HCT116 (cell line): ENCODE measurements around the gene ZNF541. TPM values are rescaled to one million over a fixed set of nuclear protein-coding genes. Genes with fewer than 3 reads are reported as not detected.

ENCODE experiments used
- ATAC-seq: fragments of 200-7000 bp; cut with Tn5 transposase; 2 replicates; pipeline ENCODE4 v1.9.1; 2020; ENCODE audit warnings: mild to moderate bottlenecking, moderate library complexity
- BruUV-seq: library from RNA; stranded (reverse); fragments of 400-500 nt; replicated peaks from 2 replicates; lab custom pipeline; 2021; lab: Mats Ljungman, UMichigan
- CTCF ChIA-PET: fragments of 300-600 bp; sonication (Branson Sonifier 250); formaldehyde crosslinking; loops from one replicate; lab custom pipeline; 2021; ENCODE audit warnings: antibody characterized with exemption; lab: Charles Lee
- POLR2A ChIA-PET: fragments of 300-600, 350-600 bp; sonication (Branson Sonifier 250); formaldehyde crosslinking; loops from one replicate; lab custom pipeline; 2021; ENCODE audit warnings: antibody characterized with exemption; lab: Charles Lee
- RAD21 ChIA-PET, 2 experiments: fragments of 300-600 bp; sonication (Branson Sonifier 250); formaldehyde crosslinking; loops; one replicate each; lab custom pipeline; 2023; ENCODE audit warnings: low total read pairs in 2 of 2; ENCODE audit not compliant: uncharacterized antibody in 2 of 2, unreplicated experiment in 2 of 2, low non-redundant PET in 1 of 2; lab: Charles Lee
- DNase-seq: peaks from one replicate; pipeline ENCODE4 v3.0.0-alpha.2; 2010; ENCODE audit warnings: low read depth, low spot score
- H2AFZ ChIP-seq: fragments of 200-600 bp; shearing (Covaris generic), sonication (generic); 2 replicates; pipeline ENCODE4 v1.6.1; 2017; ENCODE audit warnings: low read depth, mixed run types, mixed read lengths, antibody characterized with exemption, low read length; ENCODE audit not compliant: poor library complexity, severe bottlenecking
- H3K27ac ChIP-seq: 2 replicates; pipeline ENCODE4 v1.5.1; 2012; ENCODE audit warnings: low read depth, low read length
- H3K27me3 ChIP-seq: fragments of 200-600 bp; sonication (generic); 2 replicates; pipeline ENCODE4 v1.6.1; 2016; ENCODE audit warnings: mixed run types, low read length, mixed read lengths; ENCODE audit not compliant: insufficient read depth
- H3K36me3 ChIP-seq, 2 experiments: fragments of 200-500 bp in 1 of 2; fragments of 200-600 bp in 1 of 2; sonication (Bioruptor generic) in 1 of 2; sonication (generic) in 1 of 2; 2 replicates each; pipeline versions ENCODE4 v1.5.1 to v1.6.1; 2014 to 2016; ENCODE audit warnings: low read length in 2 of 2, inconsistent platforms in 1 of 2, mixed read lengths in 1 of 2, mixed run types in 1 of 2; ENCODE audit not compliant: insufficient read depth in 2 of 2, control insufficient read depth in 1 of 2
- H3K4me1 ChIP-seq, 2 experiments: fragments of 200-600 bp in 1 of 2; sonication (generic) in 1 of 2; 2 replicates each; pipeline versions ENCODE4 v1.5.1 to v1.6.1; 2012 to 2017; ENCODE audit warnings: low read length in 2 of 2, inconsistent platforms in 1 of 2, mild to moderate bottlenecking in 1 of 2, mixed read lengths in 1 of 2, mixed run types in 1 of 2, moderate library complexity in 1 of 2; ENCODE audit not compliant: insufficient read depth in 2 of 2, control insufficient read depth in 1 of 2
- H3K4me2 ChIP-seq: fragments of 200-600 bp; sonication (generic); 2 replicates; pipeline ENCODE4 v1.6.1; 2017; ENCODE audit warnings: mixed run types, low read length, mixed read lengths
- H3K4me3 ChIP-seq, 2 experiments: fragments of 200-600 bp in 1 of 2; sonication (generic) in 1 of 2; replicated peaks in 1 of 2; 2 replicates each; pipeline ENCODE4 v1.5.1; 2011 to 2016; ENCODE audit warnings: low read length in 2 of 2, control low read depth in 1 of 2, low read depth in 1 of 2, mild to moderate bottlenecking in 1 of 2, mixed read lengths in 1 of 2, mixed run types in 1 of 2
- H3K79me2 ChIP-seq: fragments of 200-600 bp; sonication (generic); 2 replicates; pipeline ENCODE4 v1.6.1; 2017; ENCODE audit warnings: mild to moderate bottlenecking, mixed run types, low read length, moderate library complexity, mixed read lengths; ENCODE audit not compliant: insufficient read depth
- H3K9ac ChIP-seq: fragments of 200-600 bp; sonication (generic); 2 replicates; pipeline ENCODE4 v1.6.1; 2016; ENCODE audit warnings: low read length, mixed read lengths
- H3K9me2 ChIP-seq: fragments of 200-600 bp; sonication (generic), shearing (Covaris generic); 2 replicates; pipeline ENCODE4 v1.6.1; 2017; ENCODE audit warnings: mixed run types, mild to moderate bottlenecking, moderate library complexity; ENCODE audit not compliant: insufficient read depth
- H3K9me3 ChIP-seq, 2 experiments: fragments of 200-500 bp in 1 of 2; fragments of 200-600 bp in 1 of 2; sonication (Bioruptor generic) in 1 of 2; sonication (generic) in 1 of 2; 2 replicates each; pipeline ENCODE4 v1.6.1; 2014 to 2017; ENCODE audit warnings: low read length in 2 of 2, mixed read lengths in 2 of 2, inconsistent platforms in 1 of 2, low read depth in 1 of 2, mild to moderate bottlenecking in 1 of 2, mixed run types in 1 of 2, moderate library complexity in 1 of 2; ENCODE audit not compliant: control insufficient read depth in 1 of 2, insufficient read depth in 1 of 2
- H4K20me1 ChIP-seq: fragments of 200-600 bp; sonication (generic), shearing (Covaris generic); 2 replicates; pipeline ENCODE4 v1.6.1; 2017; ENCODE audit warnings: mixed run types, mild to moderate bottlenecking, moderate library complexity; ENCODE audit not compliant: insufficient read depth
- ATF3 ChIP-seq: IDR thresholded peaks from 2 replicates; pipeline ENCODE4 v1.6.1; 2012
- CBX3 ChIP-seq: IDR thresholded peaks from 2 replicates; pipeline ENCODE4 v1.6.1; 2012; ENCODE audit warnings: low read depth
- CEBPB ChIP-seq: IDR thresholded peaks from 2 replicates; pipeline ENCODE4 v1.6.1; 2012; ENCODE audit warnings: low read depth
- ELF1 ChIP-seq: IDR thresholded peaks from 2 replicates; pipeline ENCODE4 v1.6.1; 2012; ENCODE audit warnings: low read depth, borderline replicate concordance
- EZH2 ChIP-seq: fragments of 200-600 bp; sonication (generic); IDR thresholded peaks from 2 replicates; pipeline ENCODE4 v1.6.1; 2017; ENCODE audit warnings: antibody characterized with exemption, mixed run types
- FOSL1 ChIP-seq: IDR thresholded peaks from 2 replicates; pipeline ENCODE4 v1.6.1; 2012; ENCODE audit warnings: low read depth
- POLR2A ChIP-seq: IDR thresholded peaks from 2 replicates; pipeline ENCODE4 v1.7.0; 2011; ENCODE audit warnings: borderline replicate concordance; ENCODE audit not compliant: insufficient read depth, insufficient read length; ENCODE audit errors: extremely low read depth
- RAD21 ChIP-seq: IDR thresholded peaks from 2 replicates; pipeline ENCODE4 v1.6.1; 2012; ENCODE audit warnings: low read depth, mild to moderate bottlenecking
- SP1 ChIP-seq: IDR thresholded peaks from 2 replicates; pipeline ENCODE4 v1.6.1; 2012; ENCODE audit warnings: low read depth
- SRF ChIP-seq: IDR thresholded peaks from 2 replicates; pipeline ENCODE4 v1.6.1; 2012; ENCODE audit warnings: low read depth
- TCF7L2 ChIP-seq: IDR thresholded peaks from 2 replicates; pipeline ENCODE4 v1.7.0; 2011; ENCODE audit warnings: borderline replicate concordance, inconsistent platforms; ENCODE audit not compliant: insufficient read depth, insufficient read length; ENCODE audit errors: extremely low read depth
- YY1 ChIP-seq: IDR thresholded peaks from 2 replicates; pipeline ENCODE4 v1.6.1; 2011; ENCODE audit warnings: low read length, low read depth, moderate library complexity, mild to moderate bottlenecking; ENCODE audit not compliant: insufficient replicate concordance; ENCODE audit errors: extremely low read depth
- ZFX ChIP-seq: fragments of 450-650 bp; IDR thresholded peaks from 2 replicates; pipeline ENCODE4 v1.6.1; 2017
- ZNF274 ChIP-seq: fragments of 200-500 bp; sonication (Bioruptor generic); IDR thresholded peaks from 2 replicates; pipeline ENCODE4 v1.6.1; 2014; ENCODE audit warnings: mild to moderate bottlenecking, low read depth, low read length, inconsistent platforms
- intact Hi-C: fragments of 100-400 bp; cut with micrococcal nuclease; formaldehyde crosslinking; loops from 2 replicates; pipeline ENCODE4 v1.10.0; 2022
- total RNA-seq: library from RNA; stranded (reverse); gene quantifications from one replicate; pipeline ENCODE4 v1.2.1, GENCODE V29; 2021; ENCODE audit not compliant: unreplicated experiment
- TF ChIP-seq, protein P1 (sequence below): IDR thresholded peaks from 2 replicates; pipeline ENCODE4 v1.6.1; 2012; ENCODE audit warnings: low read depth
- TF ChIP-seq, protein P2 (sequence below): IDR thresholded peaks from 2 replicates; pipeline ENCODE4 v1.6.1; 2011; ENCODE audit warnings: mild to moderate bottlenecking, low read length, moderate library complexity; ENCODE audit not compliant: insufficient replicate concordance; ENCODE audit errors: extremely low read depth

The ZNF541 gene
- total RNA-seq, 1 experiment from 2014 or later, result not detected

GRCh38 chr19:47619763-47620162 is 46.8 kb upstream of the ZNF541 start:
- no peaks in the 10 kb centered on the region for H3K36me3 ChIP-seq
- TF ChIP-seq ATF3 (no peak), EZH2 (no peak), FOSL1 (no peak), CBX3 (no peak), ELF1 (no peak), TCF7L2 (no peak), YY1 (no peak), SP1 (no peak), POLR2A (no peak), CEBPB (no peak), ZNF274 (no peak), SRF (no peak)
- TF ChIP-seq, all 23 proteins: peak for 0
- Histone ChIP-seq H3K79me2 (peaks cover 76% of the 10 kb centered on the region), H3K27me3 (no peaks in the 10 kb centered on the region), H4K20me1 (no peaks in the 10 kb centered on the region), H3K9ac (no peak overlapping the region), H3K27ac (no peak overlapping the region), H3K9me2 (no peaks in the 10 kb centered on the region), H3K4me1 (peaks cover 18% of the 10 kb centered on the region in 2 experiments), H3K4me3 (no peak overlapping the region), H3K9me3 (no peaks in the 10 kb centered on the region), H2AFZ (no peak overlapping the region), H3K4me2 (no peak overlapping the region)
- no TSS peak for BruUV-seq
- ATAC-seq (no peak), DNase-seq (no peak)
- ChIA-PET CTCF (no interaction called here), POLR2A (no interaction called here), RAD21 (no interaction called here)
- intact Hi-C loops, result no loop called here

DNA sequence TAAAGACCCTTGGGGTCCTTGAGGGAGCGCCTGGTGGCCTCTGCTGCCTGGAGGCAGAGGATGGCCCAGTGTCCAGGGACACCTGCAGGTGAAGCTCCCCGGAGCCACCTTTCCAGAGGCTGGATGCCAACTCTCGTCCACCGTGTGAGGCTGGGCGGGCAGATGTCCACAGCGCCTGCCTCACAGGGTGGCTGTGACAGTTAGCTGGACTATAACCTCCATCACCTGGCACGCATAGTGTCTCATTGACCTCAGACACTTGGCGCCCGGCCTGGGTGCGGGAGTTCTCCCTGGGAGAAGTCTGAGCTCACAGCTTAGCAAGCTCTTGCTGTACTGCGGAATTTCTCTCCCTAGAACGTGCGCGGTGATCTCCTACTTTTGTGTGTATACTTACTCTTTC is 45.8 kb upstream of the ZNF541 start:
- DNase-seq, result no peak
- Histone ChIP-seq H3K36me3 (no peaks in the 10 kb centered on the region), H3K9ac (no peak overlapping the region), H3K4me2 (no peak overlapping the region), H3K79me2 (peaks cover 78% of the 10 kb centered on the region), H3K27ac (no peak overlapping the region), H3K4me3 (no peak overlapping the region), H3K27me3 (no peaks in the 10 kb centered on the region), H2AFZ (no peak overlapping the region), H3K9me3 (no peaks in the 10 kb centered on the region), H4K20me1 (no peaks in the 10 kb centered on the region), H3K9me2 (no peaks in the 10 kb centered on the region), H3K4me1 (peaks cover 8% of the 10 kb centered on the region in 2 experiments)
- POLR2A ChIA-PET, result no interaction called here
- no peak for ATAC-seq
- RAD21 ChIA-PET, result no interaction called here
- intact Hi-C loops, result no loop called here
- TF ChIP-seq FOSL1, result no peak
- no peak for TF ChIP-seq RAD21
- TF ChIP-seq CEBPB, result no peak
- no peak for TF ChIP-seq ELF1
- TF ChIP-seq ZFX, result no peak
- TF ChIP-seq, protein P1, sequence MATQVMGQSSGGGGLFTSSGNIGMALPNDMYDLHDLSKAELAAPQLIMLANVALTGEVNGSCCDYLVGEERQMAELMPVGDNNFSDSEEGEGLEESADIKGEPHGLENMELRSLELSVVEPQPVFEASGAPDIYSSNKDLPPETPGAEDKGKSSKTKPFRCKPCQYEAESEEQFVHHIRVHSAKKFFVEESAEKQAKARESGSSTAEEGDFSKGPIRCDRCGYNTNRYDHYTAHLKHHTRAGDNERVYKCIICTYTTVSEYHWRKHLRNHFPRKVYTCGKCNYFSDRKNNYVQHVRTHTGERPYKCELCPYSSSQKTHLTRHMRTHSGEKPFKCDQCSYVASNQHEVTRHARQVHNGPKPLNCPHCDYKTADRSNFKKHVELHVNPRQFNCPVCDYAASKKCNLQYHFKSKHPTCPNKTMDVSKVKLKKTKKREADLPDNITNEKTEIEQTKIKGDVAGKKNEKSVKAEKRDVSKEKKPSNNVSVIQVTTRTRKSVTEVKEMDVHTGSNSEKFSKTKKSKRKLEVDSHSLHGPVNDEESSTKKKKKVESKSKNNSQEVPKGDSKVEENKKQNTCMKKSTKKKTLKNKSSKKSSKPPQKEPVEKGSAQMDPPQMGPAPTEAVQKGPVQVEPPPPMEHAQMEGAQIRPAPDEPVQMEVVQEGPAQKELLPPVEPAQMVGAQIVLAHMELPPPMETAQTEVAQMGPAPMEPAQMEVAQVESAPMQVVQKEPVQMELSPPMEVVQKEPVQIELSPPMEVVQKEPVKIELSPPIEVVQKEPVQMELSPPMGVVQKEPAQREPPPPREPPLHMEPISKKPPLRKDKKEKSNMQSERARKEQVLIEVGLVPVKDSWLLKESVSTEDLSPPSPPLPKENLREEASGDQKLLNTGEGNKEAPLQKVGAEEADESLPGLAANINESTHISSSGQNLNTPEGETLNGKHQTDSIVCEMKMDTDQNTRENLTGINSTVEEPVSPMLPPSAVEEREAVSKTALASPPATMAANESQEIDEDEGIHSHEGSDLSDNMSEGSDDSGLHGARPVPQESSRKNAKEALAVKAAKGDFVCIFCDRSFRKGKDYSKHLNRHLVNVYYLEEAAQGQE, result no peak
- TF ChIP-seq POLR2A, result no peak
- TF ChIP-seq, protein P2, sequence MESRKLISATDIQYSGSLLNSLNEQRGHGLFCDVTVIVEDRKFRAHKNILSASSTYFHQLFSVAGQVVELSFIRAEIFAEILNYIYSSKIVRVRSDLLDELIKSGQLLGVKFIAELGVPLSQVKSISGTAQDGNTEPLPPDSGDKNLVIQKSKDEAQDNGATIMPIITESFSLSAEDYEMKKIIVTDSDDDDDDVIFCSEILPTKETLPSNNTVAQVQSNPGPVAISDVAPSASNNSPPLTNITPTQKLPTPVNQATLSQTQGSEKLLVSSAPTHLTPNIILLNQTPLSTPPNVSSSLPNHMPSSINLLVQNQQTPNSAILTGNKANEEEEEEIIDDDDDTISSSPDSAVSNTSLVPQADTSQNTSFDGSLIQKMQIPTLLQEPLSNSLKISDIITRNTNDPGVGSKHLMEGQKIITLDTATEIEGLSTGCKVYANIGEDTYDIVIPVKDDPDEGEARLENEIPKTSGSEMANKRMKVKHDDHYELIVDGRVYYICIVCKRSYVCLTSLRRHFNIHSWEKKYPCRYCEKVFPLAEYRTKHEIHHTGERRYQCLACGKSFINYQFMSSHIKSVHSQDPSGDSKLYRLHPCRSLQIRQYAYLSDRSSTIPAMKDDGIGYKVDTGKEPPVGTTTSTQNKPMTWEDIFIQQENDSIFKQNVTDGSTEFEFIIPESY, result no peak
- CTCF ChIA-PET, result no interaction called here
- no TSS peak for BruUV-seq
